Glutamatergic neuron (in vitro differentiated cells): ENCODE data around the gene ZNF526. TPM values are rescaled to one million over a fixed set of nuclear protein-coding genes. Genes with fewer than 3 reads are reported as not detected.

Source experiments
- DNase-seq: peaks from one replicate; pipeline ENCODE4 v3.0.0; 2022
- H3K27ac Mint-ChIP-seq: one replicate; pipeline ENCODE4 v1.8.0; 2020; ENCODE audit warnings: mild to moderate bottlenecking, mixed read lengths, inconsistent platforms; ENCODE audit not compliant: unreplicated experiment
- H3K27me3 Mint-ChIP-seq: one replicate; pipeline ENCODE4 v1.8.0; 2020; ENCODE audit warnings: mild to moderate bottlenecking, moderate library complexity, mixed read lengths, inconsistent platforms; ENCODE audit not compliant: unreplicated experiment
- H3K36me3 Mint-ChIP-seq: one replicate; pipeline ENCODE4 v1.8.0; 2020; ENCODE audit warnings: mild to moderate bottlenecking, mixed read lengths, inconsistent platforms; ENCODE audit not compliant: unreplicated experiment
- H3K4me1 Mint-ChIP-seq: one replicate; pipeline ENCODE4 v1.8.0; 2020; ENCODE audit warnings: mild to moderate bottlenecking, low read depth, mixed read lengths, inconsistent platforms; ENCODE audit not compliant: unreplicated experiment
- H3K4me3 Mint-ChIP-seq: one replicate; pipeline ENCODE4 v1.8.0; 2020; ENCODE audit warnings: mild to moderate bottlenecking, mixed read lengths, inconsistent platforms; ENCODE audit not compliant: unreplicated experiment
- H3K9me3 Mint-ChIP-seq: one replicate; pipeline ENCODE4 v1.8.0; 2020; ENCODE audit warnings: mild to moderate bottlenecking, moderate library complexity, mixed read lengths, inconsistent platforms; ENCODE audit not compliant: unreplicated experiment
- total RNA-seq: library from RNA; stranded (reverse); fragmentation: NEBNext Ultra II Directional; extraction: Animal tissue kit (Norgen Biotek cat#: 25700); gene quantifications from one replicate; pipeline ENCODE4 v1.2.1, GENCODE V29; 2021; ENCODE audit not compliant: unreplicated experiment
- TF ChIP-seq, protein P1 (sequence below): fragments of 200-600 bp; sonication (generic); IDR thresholded peaks from one replicate; pipeline ENCODE4 v1.5.0; 2021; ENCODE audit not compliant: partially characterized antibody, unreplicated experiment

Gene ZNF526
- total RNA-seq, 1 donor from 2014 or later, result 12.0 TPM

- H3K27ac Mint-ChIP-seq, result no peak overlapping the region
- no peaks in the 10 kb centered on the region for H3K36me3 Mint-ChIP-seq
- H3K9me3 Mint-ChIP-seq, result peaks cover 10% of the 10 kb centered on the region
- DNase-seq, result no peak
- H3K4me3 Mint-ChIP-seq, result no peak overlapping the region
- H3K4me1 Mint-ChIP-seq, result peaks cover 12% of the 10 kb centered on the region
- TF ChIP-seq, protein P1, sequence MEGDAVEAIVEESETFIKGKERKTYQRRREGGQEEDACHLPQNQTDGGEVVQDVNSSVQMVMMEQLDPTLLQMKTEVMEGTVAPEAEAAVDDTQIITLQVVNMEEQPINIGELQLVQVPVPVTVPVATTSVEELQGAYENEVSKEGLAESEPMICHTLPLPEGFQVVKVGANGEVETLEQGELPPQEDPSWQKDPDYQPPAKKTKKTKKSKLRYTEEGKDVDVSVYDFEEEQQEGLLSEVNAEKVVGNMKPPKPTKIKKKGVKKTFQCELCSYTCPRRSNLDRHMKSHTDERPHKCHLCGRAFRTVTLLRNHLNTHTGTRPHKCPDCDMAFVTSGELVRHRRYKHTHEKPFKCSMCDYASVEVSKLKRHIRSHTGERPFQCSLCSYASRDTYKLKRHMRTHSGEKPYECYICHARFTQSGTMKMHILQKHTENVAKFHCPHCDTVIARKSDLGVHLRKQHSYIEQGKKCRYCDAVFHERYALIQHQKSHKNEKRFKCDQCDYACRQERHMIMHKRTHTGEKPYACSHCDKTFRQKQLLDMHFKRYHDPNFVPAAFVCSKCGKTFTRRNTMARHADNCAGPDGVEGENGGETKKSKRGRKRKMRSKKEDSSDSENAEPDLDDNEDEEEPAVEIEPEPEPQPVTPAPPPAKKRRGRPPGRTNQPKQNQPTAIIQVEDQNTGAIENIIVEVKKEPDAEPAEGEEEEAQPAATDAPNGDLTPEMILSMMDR, result no peak
- peaks cover 7% of the 10 kb centered on the region for H3K27me3 Mint-ChIP-seq
Observed at GRCh38 chr19:42249769-42250168, 29.7 kb downstream of the ZNF526 start.

DNA sequence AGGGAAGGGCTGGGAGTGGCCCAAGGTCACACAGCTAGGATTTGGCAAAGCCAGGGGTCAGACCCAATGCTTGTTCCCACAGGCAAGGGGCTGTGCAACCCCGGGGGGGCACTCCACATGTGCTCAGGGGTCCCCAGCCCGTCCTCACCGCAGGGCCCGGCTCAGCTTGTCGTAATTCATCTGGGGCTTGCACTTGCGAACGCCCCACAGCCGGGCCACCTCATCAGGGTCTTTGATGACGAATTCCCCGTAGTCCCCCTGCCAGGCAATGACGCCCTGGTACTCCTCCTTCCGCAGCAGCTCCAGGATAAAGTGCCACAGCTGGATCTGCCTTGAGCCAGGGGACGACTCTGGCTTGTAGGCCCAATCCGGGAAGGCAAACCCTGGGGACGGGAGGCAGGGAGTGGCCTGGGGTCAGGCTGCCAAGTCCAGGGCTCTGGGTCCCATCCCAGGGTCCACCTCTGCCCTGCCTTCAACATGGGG is 30.1 kb downstream of the ZNF526 start:
- H3K4me3 Mint-ChIP-seq, result no peak overlapping the region
- H3K4me1 Mint-ChIP-seq, result peaks cover 12% of the 10 kb centered on the region
- TF ChIP-seq, protein P1, result no peak
- peaks cover 7% of the 10 kb centered on the region for H3K27me3 Mint-ChIP-seq
- no peak for DNase-seq
- H3K27ac Mint-ChIP-seq, result no peak overlapping the region
- H3K36me3 Mint-ChIP-seq, result no peaks in the 10 kb centered on the region
- peaks cover 10% of the 10 kb centered on the region for H3K9me3 Mint-ChIP-seq

DNA sequence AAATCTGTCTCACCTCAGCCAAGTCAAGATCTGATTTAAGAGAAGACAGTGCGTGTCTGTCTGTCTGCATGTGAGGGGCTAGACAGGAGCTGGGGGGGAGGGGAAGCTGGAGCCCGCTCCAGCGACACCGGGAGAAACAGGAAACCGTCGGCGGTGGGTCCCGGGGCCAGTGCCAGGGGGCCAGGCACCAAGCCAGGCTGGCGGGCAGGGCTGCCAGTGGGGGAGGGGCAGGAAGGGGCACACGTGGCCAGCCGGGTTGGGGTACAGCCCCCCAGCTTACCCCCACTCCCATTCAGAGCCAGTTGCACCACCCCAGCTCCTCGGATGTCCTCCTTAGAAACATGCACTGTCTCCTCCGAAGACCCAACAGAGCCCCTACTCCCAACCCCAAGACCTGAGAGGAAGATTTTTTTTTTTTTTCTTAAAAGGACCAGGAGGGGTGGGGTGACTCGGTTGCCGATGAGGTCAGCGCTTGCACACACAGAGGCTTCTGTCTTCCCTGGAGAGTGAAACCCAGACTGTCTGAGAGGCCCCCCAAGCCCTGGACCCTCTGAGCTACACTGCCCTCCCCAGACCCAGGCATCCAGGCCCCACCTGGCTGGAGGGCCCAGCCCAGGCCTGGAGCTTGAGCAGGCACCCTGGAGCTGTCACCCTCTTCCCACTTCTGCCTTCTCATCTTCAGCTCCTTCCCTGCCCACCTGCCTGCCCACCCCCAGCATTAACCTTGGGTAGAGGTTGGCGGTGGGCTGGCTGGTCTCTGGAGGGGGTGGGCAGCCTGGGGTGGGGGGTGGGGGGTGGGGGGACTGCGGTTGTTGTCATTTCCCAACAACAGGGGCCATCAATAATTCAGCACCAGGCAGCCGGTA is 30.8 kb downstream of the ZNF526 start:
- no peak overlapping the region for H3K27ac Mint-ChIP-seq
- DNase-seq, result no peak
- TF ChIP-seq, protein P1, result no peak
- no peak overlapping the region for H3K4me3 Mint-ChIP-seq
- no peaks in the 10 kb centered on the region for H3K36me3 Mint-ChIP-seq
- peaks cover 10% of the 10 kb centered on the region for H3K9me3 Mint-ChIP-seq
- peaks cover 5% of the 10 kb centered on the region for H3K27me3 Mint-ChIP-seq
- peaks cover 9% of the 10 kb centered on the region for H3K4me1 Mint-ChIP-seq

DNA sequence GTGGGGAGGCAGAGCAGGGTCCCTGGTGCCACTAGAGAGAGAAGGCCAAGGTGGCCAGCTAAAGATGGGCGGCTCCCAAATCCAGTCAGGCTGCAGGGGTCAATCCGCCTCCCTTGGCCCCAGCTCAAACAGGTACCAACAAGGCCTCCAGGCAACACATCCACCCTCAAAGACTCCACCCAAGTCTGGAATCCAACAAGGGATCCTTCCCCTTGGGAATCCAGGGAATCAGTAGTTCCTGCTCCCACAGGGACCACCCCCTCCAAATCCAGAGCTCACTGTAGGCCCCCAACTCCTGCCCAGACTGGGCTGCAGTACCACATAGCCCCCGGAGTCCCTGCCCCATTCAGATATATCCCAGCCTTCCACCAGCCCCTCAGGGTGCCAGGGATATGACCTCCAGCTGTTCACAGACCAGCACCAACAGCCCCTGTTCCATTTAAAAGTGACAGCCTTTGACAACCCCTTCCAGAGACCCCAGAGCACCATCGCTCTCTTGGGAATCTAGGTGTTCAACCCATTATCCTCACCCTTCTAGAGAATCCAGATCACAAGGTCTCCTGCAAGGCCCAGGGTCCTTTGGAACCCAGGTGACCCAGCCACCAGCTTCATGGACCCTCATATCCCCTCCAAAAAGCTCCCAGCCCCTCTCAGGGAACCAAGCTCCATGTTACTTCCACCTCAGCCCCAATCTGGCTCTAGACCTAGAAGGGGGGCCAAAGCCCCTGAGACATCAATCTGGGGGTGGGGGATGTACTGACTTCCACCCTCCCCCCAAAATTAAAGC is 31.7 kb downstream of the ZNF526 start:
- Mint-ChIP-seq H3K36me3 (no peaks in the 10 kb centered on the region), H3K27me3 (peaks cover 9% of the 10 kb centered on the region)
- TF ChIP-seq, protein P1, result no peak

More for the DNA sequence above, 31.7 kb downstream of the ZNF526 start:
- peaks cover 12% of the 10 kb centered on the region for H3K9me3 Mint-ChIP-seq
- peak overlapping the region; percentile 94 for H3K4me3 Mint-ChIP-seq
- DNase-seq, result no peak
- H3K27ac Mint-ChIP-seq, result peak overlapping the region; percentile 86
- peaks cover 16% of the 10 kb centered on the region for H3K4me1 Mint-ChIP-seq
